HCT116 (cell line): ENCODE results near the gene TMEM87A. TPM values are rescaled to one million over a fixed set of nuclear protein-coding genes. Genes with fewer than 3 reads are reported as not detected.
"Not testable (repeated sequence)": the region's sequence is repeated elsewhere in the genome, so short reads cannot be mapped to it uniquely, and the experiment has no call there.

Experiments used
- ATAC-seq: fragments of 200-7000 bp; cut with Tn5 transposase; 2 replicates; pipeline ENCODE4 v1.9.1; 2020; ENCODE audit warnings: mild to moderate bottlenecking, moderate library complexity
- BruUV-seq: library from RNA; stranded (reverse); fragments of 400-500 nt; replicated peaks from 2 replicates; lab custom pipeline; 2021; lab: Mats Ljungman, UMichigan
- CTCF ChIA-PET: fragments of 300-600 bp; sonication (Branson Sonifier 250); formaldehyde crosslinking; loops from one replicate; lab custom pipeline; 2021; ENCODE audit warnings: antibody characterized with exemption; lab: Charles Lee
- POLR2A ChIA-PET: fragments of 300-600, 350-600 bp; sonication (Branson Sonifier 250); formaldehyde crosslinking; loops from one replicate; lab custom pipeline; 2021; ENCODE audit warnings: antibody characterized with exemption; lab: Charles Lee
- RAD21 ChIA-PET, 2 experiments: fragments of 300-600 bp; sonication (Branson Sonifier 250); formaldehyde crosslinking; loops; one replicate each; lab custom pipeline; 2023; ENCODE audit warnings: low total read pairs in 2 of 2; ENCODE audit not compliant: uncharacterized antibody in 2 of 2, unreplicated experiment in 2 of 2, low non-redundant PET in 1 of 2; lab: Charles Lee
- DNase-seq: peaks from one replicate; pipeline ENCODE4 v3.0.0-alpha.2; 2010; ENCODE audit warnings: low read depth, low spot score
- H2AFZ ChIP-seq: fragments of 200-600 bp; shearing (Covaris generic), sonication (generic); 2 replicates; pipeline ENCODE4 v1.6.1; 2017; ENCODE audit warnings: low read depth, mixed run types, mixed read lengths, antibody characterized with exemption, low read length; ENCODE audit not compliant: poor library complexity, severe bottlenecking
- H3K27ac ChIP-seq: 2 replicates; pipeline ENCODE4 v1.5.1; 2012; ENCODE audit warnings: low read depth, low read length
- H3K27me3 ChIP-seq: fragments of 200-600 bp; sonication (generic); 2 replicates; pipeline ENCODE4 v1.6.1; 2016; ENCODE audit warnings: mixed run types, low read length, mixed read lengths; ENCODE audit not compliant: insufficient read depth
- H3K36me3 ChIP-seq, 2 experiments: fragments of 200-500 bp in 1 of 2; fragments of 200-600 bp in 1 of 2; sonication (Bioruptor generic) in 1 of 2; sonication (generic) in 1 of 2; 2 replicates each; pipeline versions ENCODE4 v1.5.1 to v1.6.1; 2014 to 2016; ENCODE audit warnings: low read length in 2 of 2, inconsistent platforms in 1 of 2, mixed read lengths in 1 of 2, mixed run types in 1 of 2; ENCODE audit not compliant: insufficient read depth in 2 of 2, control insufficient read depth in 1 of 2
- H3K4me1 ChIP-seq, 2 experiments: fragments of 200-600 bp in 1 of 2; sonication (generic) in 1 of 2; 2 replicates each; pipeline versions ENCODE4 v1.5.1 to v1.6.1; 2012 to 2017; ENCODE audit warnings: low read length in 2 of 2, inconsistent platforms in 1 of 2, mild to moderate bottlenecking in 1 of 2, mixed read lengths in 1 of 2, mixed run types in 1 of 2, moderate library complexity in 1 of 2; ENCODE audit not compliant: insufficient read depth in 2 of 2, control insufficient read depth in 1 of 2
- H3K4me2 ChIP-seq: fragments of 200-600 bp; sonication (generic); 2 replicates; pipeline ENCODE4 v1.6.1; 2017; ENCODE audit warnings: mixed run types, low read length, mixed read lengths
- H3K4me3 ChIP-seq, 2 experiments: fragments of 200-600 bp in 1 of 2; sonication (generic) in 1 of 2; replicated peaks in 1 of 2; 2 replicates each; pipeline ENCODE4 v1.5.1; 2011 to 2016; ENCODE audit warnings: low read length in 2 of 2, control low read depth in 1 of 2, low read depth in 1 of 2, mild to moderate bottlenecking in 1 of 2, mixed read lengths in 1 of 2, mixed run types in 1 of 2
- H3K79me2 ChIP-seq: fragments of 200-600 bp; sonication (generic); 2 replicates; pipeline ENCODE4 v1.6.1; 2017; ENCODE audit warnings: mild to moderate bottlenecking, mixed run types, low read length, moderate library complexity, mixed read lengths; ENCODE audit not compliant: insufficient read depth
- H3K9ac ChIP-seq: fragments of 200-600 bp; sonication (generic); 2 replicates; pipeline ENCODE4 v1.6.1; 2016; ENCODE audit warnings: low read length, mixed read lengths
- H3K9me2 ChIP-seq: fragments of 200-600 bp; sonication (generic), shearing (Covaris generic); 2 replicates; pipeline ENCODE4 v1.6.1; 2017; ENCODE audit warnings: mixed run types, mild to moderate bottlenecking, moderate library complexity; ENCODE audit not compliant: insufficient read depth
- H3K9me3 ChIP-seq, 2 experiments: fragments of 200-500 bp in 1 of 2; fragments of 200-600 bp in 1 of 2; sonication (Bioruptor generic) in 1 of 2; sonication (generic) in 1 of 2; 2 replicates each; pipeline ENCODE4 v1.6.1; 2014 to 2017; ENCODE audit warnings: low read length in 2 of 2, mixed read lengths in 2 of 2, inconsistent platforms in 1 of 2, low read depth in 1 of 2, mild to moderate bottlenecking in 1 of 2, mixed run types in 1 of 2, moderate library complexity in 1 of 2; ENCODE audit not compliant: control insufficient read depth in 1 of 2, insufficient read depth in 1 of 2
- H4K20me1 ChIP-seq: fragments of 200-600 bp; sonication (generic), shearing (Covaris generic); 2 replicates; pipeline ENCODE4 v1.6.1; 2017; ENCODE audit warnings: mixed run types, mild to moderate bottlenecking, moderate library complexity; ENCODE audit not compliant: insufficient read depth
- CBX3 ChIP-seq: IDR thresholded peaks from 2 replicates; pipeline ENCODE4 v1.6.1; 2012; ENCODE audit warnings: low read depth
- CEBPB ChIP-seq: IDR thresholded peaks from 2 replicates; pipeline ENCODE4 v1.6.1; 2012; ENCODE audit warnings: low read depth
- FOSL1 ChIP-seq: IDR thresholded peaks from 2 replicates; pipeline ENCODE4 v1.6.1; 2012; ENCODE audit warnings: low read depth
- JUND ChIP-seq: IDR thresholded peaks from 2 replicates; pipeline ENCODE4 v1.6.1; 2012
- REST ChIP-seq: IDR thresholded peaks from 2 replicates; pipeline ENCODE4 v1.6.1; 2012; ENCODE audit warnings: low read depth
- intact Hi-C: fragments of 100-400 bp; cut with micrococcal nuclease; formaldehyde crosslinking; loops from 2 replicates; pipeline ENCODE4 v1.10.0; 2022
- total RNA-seq: library from RNA; stranded (reverse); gene quantifications from one replicate; pipeline ENCODE4 v1.2.1, GENCODE V29; 2021; ENCODE audit not compliant: unreplicated experiment

Gene TMEM87A
- total RNA-seq, 1 experiment from 2014 or later: 44.0 TPM

- intact Hi-C loops: no loop called here
- RAD21 ChIA-PET: no interaction called here
- Histone ChIP-seq H4K20me1 (no peaks in the 10 kb centered on the region), H3K9me2 (no peaks in the 10 kb centered on the region), H3K27ac (no peak overlapping the region), H3K36me3 (no peaks in the 10 kb centered on the region), H3K79me2 (no peaks in the 10 kb centered on the region), H3K9ac (no peak overlapping the region), H3K4me1 (no peaks in the 10 kb centered on the region), H3K4me2 (no peak overlapping the region), H3K4me3 (no peak overlapping the region), H2AFZ (no peak overlapping the region), H3K9me3 (no peaks in the 10 kb centered on the region), H3K27me3 (no peaks in the 10 kb centered on the region)
- no peak for TF ChIP-seq JUND
- no peak for TF ChIP-seq FOSL1
- no peak for TF ChIP-seq CBX3
- TF ChIP-seq CEBPB: no peak
- no peak for TF ChIP-seq REST
- ATAC-seq (no peak), DNase-seq (no peak)
- POLR2A ChIA-PET: no interaction called here
- CTCF ChIA-PET: no interaction called here
- no TSS peak for BruUV-seq
Observed at GRCh38 chr15:42319206-42319605, 46.0 kb upstream of the TMEM87A start.

GRCh38 chr15:42316282-42316805 is 43.1 kb upstream of the TMEM87A start:
- DNase-seq, BruUV-seq, intact Hi-C loops: not testable (repeated sequence)

More at GRCh38 chr15:42316282-42316805, 43.1 kb upstream of the TMEM87A start:
- H3K4me3 ChIP-seq, H3K4me2 ChIP-seq, H3K36me3 ChIP-seq, H3K9me3 ChIP-seq, H3K9me2 ChIP-seq, POLR2A ChIA-PET, H4K20me1 ChIP-seq, H3K27me3 ChIP-seq, H3K4me1 ChIP-seq, ATAC-seq, H2AFZ ChIP-seq, CTCF ChIA-PET, H3K27ac ChIP-seq, H3K9ac ChIP-seq, RAD21 ChIA-PET, H3K79me2 ChIP-seq: not testable (repeated sequence)
